ENCODE results near the gene GRWD1. TPM values are rescaled to one million over a fixed set of nuclear protein-coding genes. Genes with fewer than 3 reads are reported as not detected.

The GRWD1 gene
- total and polyA plus RNA-seq, 4 donors: 8.9 to 38.1 (median 21.9) TPM

GRCh38 chr19:48418317-48419064 lies 27.3 kb upstream of the GRWD1 start:
- peaks cover 0 to 5% (median 0%) of the 10 kb centered on the region in 5 donors for H3K4me1 ChIP-seq (ENCODE audit: control insufficient read depth in 5 of 5, insufficient read depth in 5 of 5, low read length in 5 of 5)
- no peaks in the 10 kb centered on the region for H3K9me3 ChIP-seq (ENCODE audit: control insufficient read depth in 4 of 4, insufficient read depth in 3 of 4, low read length in 3 of 4)
- H3K4me3 ChIP-seq: no peak overlapping the region
- no peak for TF ChIP-seq CTCF (IDR thresholded peaks at IDR 0.05; ENCODE audit: control extremely low read depth, extremely low read depth)
- no peak overlapping the region for H3K27ac ChIP-seq (ENCODE audit: low read depth in 1 of 2, low read length in 1 of 2)
- peaks cover 0 to 6% (median 0%) of the 10 kb centered on the region in 3 donors for H3K27me3 ChIP-seq (ENCODE audit: control insufficient read depth in 3 of 3, insufficient read depth in 3 of 3, low read length in 2 of 3)
- ATAC-seq (ENCODE audit: insufficient read depth, low FRiP score) (no peak), DNase-seq (no peak)
- H3K9ac ChIP-seq (ENCODE audit: insufficient read depth in 1 of 2, low read length in 2 of 2): no peak overlapping the region
- H3K36me3 ChIP-seq (ENCODE audit: control insufficient read depth in 4 of 4, insufficient read depth in 4 of 4, low read length in 4 of 4): no peaks in the 10 kb centered on the region
- 62 to 82% methylated on average over 6 of the region's 6 CpGs for WGBS, 2 donors

- Histone ChIP-seq H3K9me3 (ENCODE audit: control insufficient read depth in 4 of 4, insufficient read depth in 3 of 4, low read length in 3 of 4) (no peaks in the 10 kb centered on the region), H3K4me3 (no peak overlapping the region), H3K27me3 (ENCODE audit: control insufficient read depth in 3 of 3, insufficient read depth in 3 of 3, low read length in 2 of 3) (peaks cover 0 to 6% (median 0%) of the 10 kb centered on the region in 3 donors), H3K36me3 (ENCODE audit: control insufficient read depth in 4 of 4, insufficient read depth in 4 of 4, low read length in 4 of 4) (no peaks in the 10 kb centered on the region), H3K4me1 (ENCODE audit: control insufficient read depth in 5 of 5, insufficient read depth in 5 of 5, low read length in 5 of 5) (peaks cover 0 to 5% (median 0%) of the 10 kb centered on the region in 5 donors), H3K9ac (ENCODE audit: insufficient read depth in 1 of 2, low read length in 2 of 2) (no peak overlapping the region), H3K27ac (ENCODE audit: low read depth in 1 of 2, low read length in 1 of 2) (no peak overlapping the region)
- WGBS, 2 donors: 60% methylated on average over 31 of the region's 31 CpGs
- DNase-seq: peak in 1 of 3 donors; percentile 43
- no peak for TF ChIP-seq CTCF (IDR thresholded peaks at IDR 0.05; ENCODE audit: control extremely low read depth, extremely low read depth)
- ATAC-seq (ENCODE audit: insufficient read depth, low FRiP score): no peak
These were observed 26.4 kb upstream of the GRWD1 start for GRCh38 chr19:48419158-48419920.

GRCh38 chr19:48421548-48421947 lies 24.2 kb upstream of the GRWD1 start:
- no peak overlapping the region for H3K9ac ChIP-seq (ENCODE audit: insufficient read depth in 1 of 2, low read length in 2 of 2)
- no peaks in the 10 kb centered on the region for H3K36me3 ChIP-seq (ENCODE audit: control insufficient read depth in 4 of 4, insufficient read depth in 4 of 4, low read length in 4 of 4)
- no peak overlapping the region for H3K27ac ChIP-seq (ENCODE audit: low read depth in 1 of 2, low read length in 1 of 2)
- WGBS, 2 donors: 72 to 86% methylated on average over 16 of the region's 16 CpGs
- H3K4me1 ChIP-seq (ENCODE audit: control insufficient read depth in 5 of 5, insufficient read depth in 5 of 5, low read length in 5 of 5): no peaks in the 10 kb centered on the region
- DNase-seq: no peak
- no peaks in the 10 kb centered on the region for H3K9me3 ChIP-seq (ENCODE audit: control insufficient read depth in 4 of 4, insufficient read depth in 3 of 4, low read length in 3 of 4)
- TF ChIP-seq CTCF (IDR thresholded peaks at IDR 0.05; ENCODE audit: control extremely low read depth, extremely low read depth): no peak
- no peak for ATAC-seq (ENCODE audit: insufficient read depth, low FRiP score)
- no peak overlapping the region for H3K4me3 ChIP-seq
- H3K27me3 ChIP-seq (ENCODE audit: control insufficient read depth in 3 of 3, insufficient read depth in 3 of 3, low read length in 2 of 3): no peaks in the 10 kb centered on the region

Data from lung (tissue), 12 donors.